Measurements from ENCODE around the gene MPV17L.
"Not testable (repeated sequence)": the region's sequence is repeated elsewhere in the genome, so short reads cannot be mapped to it uniquely, and the experiment has no call there.

The MPV17L gene

DNA sequence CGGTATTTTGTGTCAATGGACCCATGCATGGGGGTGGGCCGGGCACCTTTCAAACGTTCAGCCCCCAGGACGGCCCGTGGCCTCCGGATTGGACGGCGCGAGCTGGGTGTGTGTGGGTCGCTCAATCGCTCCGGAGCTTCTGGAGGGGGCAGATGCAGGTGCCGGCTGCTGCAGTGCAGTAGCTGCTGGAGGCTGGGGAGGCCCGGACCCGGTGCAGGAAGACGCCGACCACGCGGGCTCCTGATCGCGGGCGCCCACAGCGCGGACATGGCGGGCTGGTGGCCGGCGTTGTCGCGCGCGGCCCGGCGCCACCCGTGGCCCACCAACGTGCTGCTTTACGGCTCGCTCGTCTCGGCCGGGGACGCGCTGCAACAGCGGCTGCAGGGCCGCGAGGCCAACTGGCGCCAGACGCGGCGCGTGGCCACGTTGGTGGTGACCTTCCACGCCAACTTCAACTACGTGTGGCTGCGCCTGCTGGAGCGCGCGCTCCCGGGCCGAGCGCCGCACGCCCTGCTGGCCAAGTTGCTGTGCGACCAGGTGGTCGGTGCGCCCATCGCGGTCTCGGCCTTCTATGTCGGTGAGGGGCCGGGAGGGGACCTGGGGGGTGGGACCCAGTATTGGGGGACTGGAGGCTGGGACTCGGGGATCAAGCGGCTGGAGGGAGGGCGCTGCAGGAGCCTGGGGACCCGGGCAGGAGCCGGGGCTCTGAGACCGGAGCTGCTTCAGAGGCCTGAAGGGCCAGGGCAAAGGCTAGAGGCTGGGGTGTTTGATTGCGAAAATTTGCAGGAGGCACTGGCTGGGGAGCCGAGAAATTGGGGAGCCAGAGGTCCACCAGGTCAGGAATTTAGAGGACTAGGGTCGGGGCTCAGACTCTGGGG is at the start of gene MPV17L:
TSS of gene MPV17L (plus strand) at position 124 of the 878 bp plus-strand sequence. CDS start at position 268, 144 bp downstream.
- DNase-seq = not testable (repeated sequence)

DNA sequence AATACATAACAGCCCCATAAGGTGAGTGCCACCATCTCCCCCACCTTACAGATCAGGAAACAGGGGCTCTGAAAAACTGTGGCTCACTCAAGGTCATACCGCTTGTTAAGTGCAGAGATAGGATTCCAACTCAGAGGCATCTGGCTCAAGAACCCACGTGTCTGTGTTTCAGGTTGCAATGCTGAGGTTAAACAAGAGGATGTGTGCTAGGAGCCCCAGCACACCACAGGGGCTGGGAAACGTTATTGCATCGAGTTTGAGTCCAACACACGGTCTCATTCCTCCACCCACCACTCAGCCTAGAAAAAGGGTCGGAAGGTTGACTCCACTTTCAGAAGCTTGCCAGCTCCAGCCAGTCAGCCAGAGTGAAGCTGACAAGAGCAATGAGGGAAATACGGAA is 46.8 kb upstream of the MPV17L start:
- not testable (repeated sequence) for DNase-seq

DNA sequence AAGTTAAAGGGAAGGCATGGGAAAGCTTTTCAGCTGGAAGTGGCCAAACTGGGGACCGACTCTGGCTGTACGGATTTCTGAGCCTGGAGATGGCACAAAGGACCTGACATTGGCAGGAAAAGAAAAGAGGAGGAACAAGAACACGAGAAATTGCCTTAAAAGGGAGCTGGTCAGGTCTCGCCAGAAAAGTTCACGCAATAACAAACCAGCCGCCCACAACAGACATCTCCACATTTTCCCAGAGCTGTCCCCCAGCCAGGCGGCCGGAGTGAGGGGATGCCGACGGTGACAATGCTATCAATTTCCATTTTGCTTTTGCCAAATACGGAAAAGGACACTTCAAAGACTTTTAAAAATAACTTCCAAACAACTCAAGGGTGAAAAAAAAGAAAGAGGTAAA is 44.3 kb upstream of the MPV17L start:
- not testable (repeated sequence) for DNase-seq

DNA sequence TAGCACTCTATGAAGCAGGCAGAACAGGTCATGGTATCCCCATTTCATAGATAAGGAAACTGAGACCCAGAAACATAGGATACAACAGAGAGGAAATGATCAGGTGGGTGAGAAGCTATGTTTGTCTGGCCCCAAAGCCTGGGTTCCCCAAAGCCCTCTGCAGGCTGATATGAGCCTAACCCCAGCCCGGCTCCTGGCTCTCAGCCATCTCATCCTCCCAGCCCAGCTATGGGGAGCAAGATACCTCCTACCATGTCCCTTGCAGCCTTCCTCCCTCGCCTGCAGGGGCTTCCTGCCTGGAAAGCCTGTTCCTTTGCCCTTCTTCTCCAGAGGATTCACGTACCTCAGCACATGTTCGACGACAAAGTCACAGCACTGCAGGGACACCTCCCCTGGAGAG is 43.8 kb upstream of the MPV17L start:
- DNase-seq = not testable (repeated sequence)

DNA sequence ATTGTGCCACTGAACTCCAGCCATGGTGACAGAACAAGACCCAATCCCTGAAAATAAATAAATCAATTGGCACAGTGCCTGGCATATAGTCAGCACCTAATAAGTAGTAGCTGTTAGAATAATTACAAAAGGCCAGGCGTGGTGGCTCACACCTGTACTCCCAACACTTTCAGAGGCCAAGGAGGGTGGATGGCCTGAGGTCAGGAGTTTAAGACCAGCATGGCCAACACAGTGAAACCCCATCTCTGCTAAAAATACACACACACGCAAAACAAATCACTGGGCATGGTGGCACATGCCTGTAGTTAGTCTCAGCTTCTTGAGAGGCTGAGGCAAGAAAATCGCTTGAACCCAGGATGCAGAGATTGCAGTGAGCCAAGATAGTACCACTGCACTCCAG is 42.7 kb upstream of the MPV17L start:
- DNase-seq = not testable (repeated sequence)

DNA sequence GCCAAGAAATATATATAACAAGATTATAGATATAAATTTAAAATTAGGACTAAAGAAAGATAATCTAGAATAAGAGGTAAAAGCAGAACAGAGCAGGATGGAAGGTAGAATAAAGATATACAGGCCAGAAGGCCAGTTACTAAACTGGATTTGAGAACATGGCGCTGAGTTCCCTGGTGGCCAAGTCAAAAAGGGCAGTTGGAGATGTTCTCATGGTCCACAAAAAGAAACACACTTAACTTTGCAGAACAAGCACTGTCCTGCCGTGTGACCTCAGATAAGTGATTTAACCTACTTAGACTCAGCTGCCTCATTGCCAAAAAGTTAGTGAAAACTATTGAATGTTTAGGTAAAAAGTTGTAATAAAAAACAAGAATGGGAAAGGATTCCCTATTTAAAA is 40.7 kb upstream of the MPV17L start:
- not testable (repeated sequence) for DNase-seq

DNA sequence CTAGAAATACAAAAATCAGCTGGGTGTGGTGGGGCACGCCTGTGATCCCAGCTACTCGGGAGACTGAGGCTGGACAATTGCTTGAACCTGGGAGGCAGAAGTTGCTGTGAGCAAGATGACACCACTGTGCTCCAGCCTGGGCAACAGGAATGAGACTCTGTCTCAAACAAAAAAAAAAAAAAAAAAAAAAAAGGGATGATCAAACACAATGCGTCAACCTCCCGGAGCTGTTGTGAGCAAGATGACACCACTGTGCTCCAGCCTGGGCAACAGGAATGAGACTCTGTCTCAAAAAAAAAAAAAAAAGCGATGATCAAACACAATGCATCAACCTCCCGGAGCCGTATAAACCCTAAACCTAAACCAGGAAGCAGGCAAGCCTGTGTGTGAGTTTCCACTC is 38.1 kb upstream of the MPV17L start:
- DNase-seq = not testable (repeated sequence)

DNA sequence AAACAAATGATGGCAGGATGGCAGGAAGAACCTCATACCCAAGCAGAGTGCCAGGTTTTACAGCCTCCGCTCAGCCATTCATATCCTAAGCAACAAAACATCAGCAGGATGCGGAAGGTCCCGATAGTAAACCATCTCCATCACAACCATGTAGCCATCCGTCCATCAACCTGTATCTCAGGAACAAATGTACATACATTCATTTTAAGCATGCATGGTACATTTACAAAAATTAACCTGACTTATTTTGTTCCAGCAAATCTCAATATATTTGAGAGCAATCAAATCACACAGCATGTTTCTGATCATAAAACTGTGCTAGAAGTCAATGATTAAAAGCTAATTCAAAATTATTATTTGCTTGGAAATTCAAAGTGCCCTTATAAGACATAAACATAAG is 17.4 kb upstream of the MPV17L start, which contains the start of gene NPIPA5:
TSS of gene NPIPA5 (minus strand) at position 101 of the 400 bp plus-strand sequence. CDS start at position 101, 0 bp downstream.
- not testable (repeated sequence) for DNase-seq

DNA sequence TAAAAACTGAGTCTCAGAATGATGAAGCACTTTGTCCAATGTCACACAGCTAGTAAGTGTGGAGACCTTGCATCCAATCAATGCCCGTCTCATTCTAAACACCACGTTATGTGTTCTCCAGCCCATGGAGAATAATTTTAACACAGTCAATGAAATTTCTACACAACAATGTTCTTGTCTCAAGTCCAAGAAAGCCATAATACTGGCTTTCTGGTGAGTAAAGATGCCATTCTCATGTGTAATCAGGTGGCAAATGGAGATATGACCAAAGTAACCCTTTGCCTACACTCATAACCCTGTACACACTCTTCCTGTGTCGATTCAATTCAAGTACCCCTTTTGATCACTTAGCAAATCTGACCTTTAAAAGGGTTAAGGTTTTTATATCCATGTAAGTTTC is 12.7 kb upstream of the MPV17L start:
- DNase-seq = not testable (repeated sequence)

DNA sequence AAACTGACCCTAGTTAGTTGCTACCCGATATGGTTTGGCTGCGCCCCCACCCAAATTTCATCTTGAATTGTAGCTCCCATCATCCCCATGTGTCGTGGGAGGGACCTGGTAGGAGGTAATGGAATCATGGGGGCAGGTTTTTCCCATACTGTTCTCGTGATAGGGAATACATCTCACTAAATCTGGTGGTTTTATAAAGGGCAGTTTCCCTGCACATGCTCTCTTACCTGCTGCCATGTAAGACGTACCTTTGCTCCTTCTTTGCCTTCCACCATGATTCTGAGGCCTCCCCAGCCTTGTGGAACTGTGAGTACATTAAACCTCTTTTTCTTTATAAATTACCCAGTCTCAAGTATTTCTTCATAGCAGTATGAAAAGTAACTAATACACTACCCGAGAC is 7.5 kb upstream of the MPV17L start:
- not testable (repeated sequence) for DNase-seq

DNA sequence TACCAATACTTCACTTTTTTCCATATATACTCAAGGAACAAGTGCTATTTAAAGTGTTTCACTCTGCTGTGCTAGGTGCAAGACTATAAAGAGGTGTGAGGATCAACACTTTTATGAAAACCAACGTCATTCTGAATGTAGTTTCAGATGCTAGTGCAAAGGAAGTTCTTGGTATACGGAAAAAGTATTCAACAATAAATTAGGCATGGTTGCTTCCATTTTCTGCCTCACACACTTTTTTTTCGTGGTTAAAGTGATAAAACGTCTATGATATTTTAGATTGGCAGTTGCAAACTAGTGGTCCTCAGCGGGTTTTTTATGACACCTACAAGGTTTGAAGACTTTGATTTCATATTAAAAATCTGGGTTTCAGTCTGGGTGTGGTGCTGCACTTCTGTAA is 5.6 kb upstream of the MPV17L start:
- not testable (repeated sequence) for DNase-seq

DNA sequence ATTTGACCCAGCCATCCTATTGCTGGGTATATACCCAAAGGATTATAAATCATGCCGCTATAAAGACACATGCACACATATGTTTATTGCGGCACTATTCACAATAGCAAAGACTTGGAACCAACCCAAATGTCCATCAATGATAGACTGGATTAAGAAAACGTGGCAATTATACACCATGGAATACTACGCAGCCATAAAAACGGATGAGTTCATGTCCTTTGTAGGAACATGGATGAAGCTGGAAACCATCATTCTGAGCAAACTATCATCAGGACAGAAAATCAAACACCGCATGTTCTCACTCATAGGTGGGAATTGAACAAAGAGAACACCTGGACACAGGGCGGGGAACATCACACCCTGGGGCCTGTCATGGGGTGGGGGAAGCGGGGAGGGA is 2.5 kb upstream of the MPV17L start:
- not testable (repeated sequence) for DNase-seq

DNA sequence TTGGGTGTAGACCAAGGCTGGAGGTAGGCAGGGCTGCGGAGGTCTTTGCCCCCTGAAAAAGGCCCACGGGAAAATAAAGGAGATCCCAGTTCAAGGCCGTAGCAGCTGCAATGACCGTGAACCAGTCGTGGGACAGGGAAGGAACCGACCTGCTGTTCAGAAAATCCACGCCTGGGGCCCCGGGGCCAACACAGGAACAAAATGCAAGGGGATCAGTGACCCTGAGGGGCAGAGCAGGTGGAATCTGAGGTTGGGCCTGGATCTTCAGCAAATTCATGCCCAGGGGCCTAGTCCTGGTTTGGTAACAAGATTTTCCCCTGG is 915 bp downstream of the MPV17L start:
- not testable (repeated sequence) for DNase-seq

DNA sequence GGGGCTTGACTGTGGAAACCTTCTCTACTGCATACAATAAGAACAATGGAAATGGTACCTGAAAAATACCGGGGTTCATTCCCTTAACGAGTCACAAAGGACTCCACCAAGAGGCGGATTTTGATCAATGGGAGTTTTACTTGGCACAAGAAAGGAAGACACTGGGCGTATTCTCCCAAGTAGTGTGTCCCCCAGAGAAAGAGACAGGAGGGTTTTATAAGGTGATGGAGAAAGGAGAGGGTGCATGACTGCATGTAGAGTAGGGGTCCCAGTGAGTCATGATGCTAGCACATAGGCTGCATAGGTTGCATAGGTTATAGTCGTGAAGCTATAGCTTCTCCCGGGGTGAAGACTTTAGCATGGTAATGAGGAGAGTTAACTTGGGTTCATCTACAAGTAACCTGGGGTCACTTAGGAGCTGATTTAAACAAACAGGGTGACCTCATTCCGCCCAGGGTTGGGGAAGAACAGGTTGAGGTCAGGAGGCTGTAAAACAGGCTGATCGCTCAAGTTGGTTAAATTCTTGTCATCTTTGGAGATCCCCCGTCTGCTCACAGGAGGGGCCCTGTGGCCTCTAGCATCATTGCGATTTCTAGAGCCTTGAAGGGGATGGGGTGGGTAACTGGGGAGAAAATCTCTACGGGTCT is 1.5 kb downstream of the MPV17L start:
- DNase-seq = no peak

DNA sequence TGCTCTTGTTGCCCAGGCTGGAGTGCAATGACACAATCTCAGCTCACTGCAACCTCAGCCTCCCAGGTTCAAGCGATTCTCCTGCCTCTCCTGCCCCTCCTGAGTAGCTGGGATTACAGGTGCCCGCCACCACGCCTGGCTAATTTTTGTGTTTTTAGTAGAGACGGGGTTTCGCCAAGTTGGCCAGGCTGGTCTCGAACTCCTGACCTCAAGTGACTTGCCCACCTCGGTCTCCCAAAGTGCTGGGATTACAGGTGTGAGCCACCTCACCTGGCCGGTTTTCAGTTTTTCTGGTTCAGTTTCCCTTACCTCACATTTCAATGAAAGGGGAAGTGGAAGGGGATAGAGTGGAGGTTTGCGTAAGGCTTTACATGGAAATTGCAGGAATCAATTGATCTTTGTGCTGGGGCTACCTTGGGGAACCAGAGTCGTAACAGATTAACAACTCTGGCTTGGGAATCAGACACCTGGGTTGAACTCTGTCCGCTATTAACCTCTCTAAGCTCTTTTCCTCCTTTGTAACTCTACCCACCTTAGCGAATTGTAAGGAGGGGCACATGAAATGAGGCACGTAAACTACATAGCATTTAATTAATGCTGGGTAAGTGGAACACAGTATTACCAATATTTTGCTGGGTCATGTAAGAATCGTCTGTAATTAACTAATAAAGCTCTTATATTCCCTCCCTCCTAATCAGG is 3.2 kb downstream of the MPV17L start:
- no peak for DNase-seq

DNA sequence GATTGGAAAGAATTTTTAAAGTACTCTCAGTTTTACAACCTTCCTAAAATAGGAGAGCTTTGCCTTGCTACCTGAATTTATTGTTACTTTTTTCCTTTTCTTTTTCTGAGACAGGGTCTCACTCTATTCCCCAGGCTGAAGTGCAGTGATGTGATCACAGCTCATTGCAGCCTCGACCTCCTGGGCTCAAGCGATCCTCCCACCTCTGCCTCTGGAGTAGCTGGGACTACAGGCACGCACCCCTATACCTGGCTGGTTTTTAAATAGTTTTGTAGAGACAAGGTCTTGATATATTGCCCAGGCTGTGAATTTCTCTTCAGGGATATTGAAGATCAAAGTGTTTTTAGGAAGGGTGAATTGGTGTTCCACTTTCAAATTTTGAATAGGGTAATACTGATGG is 3.8 kb downstream of the MPV17L start:
- DNase-seq = no peak

DNA sequence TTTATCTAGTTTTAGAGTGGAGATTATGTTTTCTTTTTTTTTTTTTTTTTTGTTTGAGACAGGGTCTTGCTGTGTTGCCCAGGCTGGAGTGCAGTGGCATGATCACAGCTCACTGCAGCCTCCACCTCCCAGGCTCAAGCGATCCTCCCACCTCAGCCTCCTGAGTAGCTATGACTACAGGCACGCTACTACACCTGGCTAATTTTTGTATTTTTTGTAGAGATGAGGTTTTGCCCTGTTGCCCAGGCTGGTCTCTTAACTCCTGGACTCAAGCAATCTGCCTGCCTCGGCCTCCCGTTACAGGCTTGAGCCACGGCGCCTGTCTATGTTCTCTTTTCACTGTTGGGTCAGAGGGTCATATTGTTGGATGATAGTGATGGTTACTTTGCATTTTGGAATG is 4.8 kb downstream of the MPV17L start:
- DNase-seq = not testable (repeated sequence)

DNA sequence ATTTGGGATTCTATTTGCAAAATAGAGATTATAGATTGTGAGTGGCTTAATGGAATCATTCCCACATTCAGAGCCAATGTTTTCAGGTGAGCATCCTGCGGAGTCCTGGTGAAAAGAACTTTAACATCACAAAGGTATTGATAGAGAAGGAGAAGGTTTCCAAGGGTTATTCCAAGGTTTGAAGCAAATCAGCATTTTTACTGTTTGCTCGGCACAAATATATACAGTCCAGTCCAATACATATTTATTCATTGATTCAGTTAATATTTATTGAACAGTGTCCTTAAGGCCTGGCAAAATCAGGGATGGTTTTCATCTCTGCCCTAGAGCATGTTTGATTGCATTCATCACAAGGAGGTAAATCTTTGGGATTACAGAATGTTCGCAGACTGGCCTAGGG is 6.4 kb downstream of the MPV17L start:
- no peak for DNase-seq

DNA sequence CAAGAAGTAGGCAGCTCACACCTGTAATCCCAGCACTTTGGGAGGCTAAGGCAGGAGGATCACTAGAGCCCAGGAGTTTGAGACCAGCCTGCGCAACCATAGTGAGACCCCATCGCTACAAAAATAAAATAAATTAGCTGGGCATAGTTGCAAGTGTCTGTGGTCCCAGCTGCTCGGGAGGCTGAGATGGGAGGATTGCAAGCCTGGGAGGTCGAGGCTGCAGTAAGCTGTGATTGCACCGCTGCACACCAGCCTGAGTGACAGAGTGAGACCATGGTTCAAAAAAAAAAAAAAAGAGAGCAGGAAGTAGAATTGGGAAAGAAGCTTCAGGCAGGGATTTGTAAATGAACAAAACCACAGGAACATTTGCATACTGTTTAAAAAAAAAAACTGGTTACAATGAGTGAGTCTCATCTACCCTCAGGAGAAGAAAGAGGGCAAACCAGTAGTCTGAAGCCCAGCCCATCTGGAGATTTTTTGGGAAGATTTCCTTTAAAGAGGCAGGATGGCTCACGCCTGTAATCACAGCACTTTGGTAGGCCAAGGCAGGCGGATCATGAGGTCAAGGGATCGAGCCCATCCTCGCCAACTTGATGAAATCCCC is 7.9 kb downstream of the MPV17L start:
- DNase-seq = no peak

DNA sequence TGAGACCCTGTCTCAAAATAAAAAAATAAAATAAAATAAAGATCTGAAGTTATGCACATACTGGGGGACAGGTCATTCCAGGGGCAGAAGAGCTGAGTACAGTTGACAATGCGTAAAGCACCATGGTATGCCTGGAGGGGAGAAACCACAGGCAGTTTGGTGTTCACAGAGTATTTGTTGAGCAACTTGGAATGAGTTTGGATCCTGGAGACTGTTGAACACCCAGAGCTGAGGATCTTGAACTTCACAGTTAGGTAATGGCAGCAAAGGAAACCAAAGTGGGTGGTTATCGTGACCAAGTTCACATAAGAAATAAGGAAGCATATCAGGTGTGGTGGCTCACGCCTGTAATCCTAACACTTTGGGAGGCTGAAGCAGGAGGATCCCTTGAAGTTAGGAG is 8.5 kb downstream of the MPV17L start:
- not testable (repeated sequence) for DNase-seq

DNA sequence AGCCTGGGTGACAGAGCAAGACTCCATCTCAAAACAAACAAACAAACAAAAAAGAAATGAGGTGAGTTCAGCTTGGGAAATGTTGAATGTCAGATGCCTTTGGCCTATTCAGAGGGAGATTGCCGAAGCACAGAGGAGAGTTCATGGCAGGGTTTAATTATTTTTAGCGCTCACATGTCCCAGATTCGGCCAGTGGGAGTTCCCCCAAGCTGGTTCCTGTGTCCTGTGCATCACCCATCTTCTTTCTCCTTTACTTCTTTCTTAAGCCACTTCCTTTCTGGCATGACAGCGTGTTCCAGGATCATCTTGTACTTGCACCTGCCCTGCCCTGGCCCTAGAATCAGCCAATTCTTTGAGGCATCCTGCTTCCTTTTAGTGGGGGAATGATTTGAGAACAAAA is 9.2 kb downstream of the MPV17L start:
- DNase-seq = no peak

DNA sequence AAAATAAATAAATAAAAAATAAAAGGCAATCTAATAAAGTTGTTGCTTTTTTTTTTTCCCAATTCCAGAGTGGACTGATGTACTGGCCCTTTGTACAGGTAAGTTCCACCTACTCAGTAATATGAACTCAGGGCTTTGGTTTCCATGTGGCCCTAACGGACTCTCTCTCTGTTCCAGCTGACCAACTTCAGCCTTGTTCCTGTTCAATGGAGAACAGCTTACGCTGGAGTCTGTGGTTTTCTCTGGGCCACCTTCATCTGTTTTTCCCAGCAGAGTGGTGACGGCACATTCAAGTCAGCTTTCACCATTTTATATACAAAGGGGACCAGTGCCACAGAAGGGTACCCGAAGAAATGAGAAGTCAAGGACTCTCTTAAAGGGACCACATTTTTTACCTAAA is 12.2 kb downstream of the MPV17L start:
- DNase-seq = not testable (repeated sequence)

DNA sequence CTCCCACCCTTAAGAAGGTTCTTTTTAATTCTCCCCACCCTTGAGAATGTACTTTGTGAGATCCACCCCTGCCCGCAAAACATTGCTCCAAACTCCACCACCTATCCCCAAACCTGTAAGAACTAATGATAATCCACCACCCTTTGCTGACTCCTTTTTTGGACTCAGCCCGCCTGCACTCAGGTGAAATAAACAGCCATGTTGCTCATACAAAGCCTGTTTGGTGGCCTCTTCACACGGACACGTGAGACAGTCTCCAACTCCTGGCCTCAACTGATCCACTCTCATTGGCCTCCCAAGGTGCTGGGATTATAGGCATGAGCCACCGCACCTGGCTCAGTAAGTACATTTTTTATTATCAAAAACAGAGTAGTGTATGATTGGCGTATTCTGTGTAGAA is 13.9 kb downstream of the MPV17L start:
- not testable (repeated sequence) for DNase-seq

Data from stimulated activated CD4-positive, alpha-beta T cell treated with anti-CD3 and anti-CD28 coated beads, Interleukin-4, amount 100 ng/mL, for 4 hours (primary cell).